H4 (cell line): ENCODE measurements around the gene HSP90AA1. TPM values are rescaled to one million over a fixed set of nuclear protein-coding genes. Genes with fewer than 3 reads are reported as not detected.

Source experiments
- DNase-seq: peaks from one replicate; pipeline ENCODE4 v3.0.0-alpha.2; 2015; ENCODE audit warnings: low spot score
- total RNA-seq: library from RNA; depleted of rRNA; stranded (reverse); fragments of >200 nt; shearing (Covaris generic); gene quantifications from 2 replicates; pipeline ENCODE4 v1.2.3, GENCODE V29; 2014; rRNA removed

HSP90AA1 gene
- total RNA-seq, 1 experiment from 2014 or later: 574 TPM

DNA sequence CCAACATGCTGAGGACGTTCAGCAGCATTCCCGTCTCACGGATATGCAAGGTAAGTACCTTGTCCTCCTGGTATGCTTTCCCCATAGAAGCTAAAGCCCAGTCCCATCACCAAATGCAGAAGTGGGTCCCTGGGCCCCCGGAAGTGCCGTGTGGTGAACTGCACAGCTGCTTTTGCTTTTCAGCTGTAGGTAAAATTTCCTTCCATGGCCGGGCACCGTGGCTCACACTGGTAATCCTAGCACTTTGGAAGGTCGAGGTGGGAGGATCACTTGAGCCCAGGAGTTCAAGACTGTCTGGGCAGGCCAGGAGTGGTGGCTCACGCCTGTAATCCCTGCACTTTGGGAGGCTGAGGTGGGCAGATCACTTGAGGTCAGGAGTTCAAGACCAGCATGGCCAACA lies 44.1 kb downstream of the HSP90AA1 start:
- DNase-seq: no peak

DNA sequence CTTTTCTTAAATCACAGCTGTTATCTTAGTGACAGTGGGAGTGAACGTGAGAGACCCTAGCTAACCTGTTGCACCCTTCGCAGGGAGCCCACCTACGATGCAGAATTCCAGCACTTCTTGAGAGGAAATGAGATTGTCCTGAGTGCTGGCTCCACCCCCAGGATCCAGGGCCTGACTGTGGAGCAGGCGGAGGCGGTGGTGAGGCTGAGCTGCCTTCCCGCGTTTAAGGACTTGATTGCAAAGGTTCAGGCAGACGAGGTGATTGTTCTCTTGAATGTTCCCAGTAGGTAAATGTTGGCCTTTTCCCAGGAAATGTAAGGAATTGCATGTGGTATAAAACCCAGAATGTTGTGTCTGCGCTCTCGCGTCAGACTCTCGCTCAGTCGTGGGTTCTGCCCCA lies 46.7 kb downstream of the HSP90AA1 start:
- no peak for DNase-seq

DNA sequence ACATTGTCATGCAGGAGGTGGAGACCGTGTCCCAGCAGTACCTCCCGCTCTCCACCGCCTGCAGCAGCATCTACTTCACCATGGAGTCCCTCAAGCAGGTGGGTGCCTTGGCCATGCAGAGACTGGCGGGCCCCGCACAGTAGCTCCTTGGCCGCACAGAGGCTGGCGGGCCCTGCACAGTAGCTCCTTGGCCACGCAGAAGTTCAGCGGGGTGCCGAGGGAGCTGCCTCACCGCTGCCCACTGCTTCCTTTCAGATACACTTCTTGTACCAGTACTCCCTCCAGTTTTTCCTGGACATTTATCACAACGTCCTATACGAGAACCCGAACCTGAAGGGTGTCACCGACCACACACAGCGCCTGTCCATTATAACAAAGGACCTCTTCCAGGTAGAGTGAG lies 47.7 kb downstream of the HSP90AA1 start:
- DNase-seq: no peak

DNA sequence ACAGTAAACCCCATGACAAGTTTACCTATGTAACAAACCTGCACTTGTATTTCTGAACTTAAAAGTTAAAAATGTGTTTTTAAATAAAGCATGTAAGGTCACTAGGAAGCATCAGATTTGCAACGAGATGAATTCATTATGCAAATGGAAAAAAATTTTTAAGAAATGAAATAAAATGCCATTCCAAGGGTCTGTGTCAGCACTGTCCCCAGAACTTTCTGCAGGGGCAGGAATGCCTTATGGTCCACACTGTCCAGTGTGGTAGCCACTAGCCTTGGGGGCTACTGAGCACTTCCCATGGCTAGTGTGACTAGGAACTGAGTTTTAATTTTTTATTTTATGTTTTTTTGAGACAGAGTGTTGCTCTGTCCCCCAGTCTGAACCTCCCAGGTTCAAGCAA lies 49.2 kb downstream of the HSP90AA1 start:
- DNase-seq: no peak

DNA sequence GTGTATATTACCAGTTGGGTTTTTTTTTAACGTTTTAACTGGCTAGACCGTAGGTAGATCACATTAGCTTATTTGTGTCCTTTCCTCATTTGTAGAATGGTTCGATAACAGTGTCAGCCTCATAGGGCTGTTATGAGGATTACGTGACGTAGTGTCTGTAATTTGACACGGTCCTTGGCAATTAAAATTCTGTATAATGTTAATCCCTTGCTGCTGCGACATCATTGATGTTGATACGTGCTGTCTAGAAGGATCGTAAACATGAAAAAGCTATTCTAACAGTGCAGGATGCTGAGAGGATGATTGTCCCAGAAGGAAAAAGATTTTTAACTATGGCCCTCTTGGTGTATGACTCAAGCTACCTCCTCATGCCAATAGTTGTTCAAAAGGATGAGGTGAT lies 50.9 kb downstream of the HSP90AA1 start:
- no peak for DNase-seq

DNA sequence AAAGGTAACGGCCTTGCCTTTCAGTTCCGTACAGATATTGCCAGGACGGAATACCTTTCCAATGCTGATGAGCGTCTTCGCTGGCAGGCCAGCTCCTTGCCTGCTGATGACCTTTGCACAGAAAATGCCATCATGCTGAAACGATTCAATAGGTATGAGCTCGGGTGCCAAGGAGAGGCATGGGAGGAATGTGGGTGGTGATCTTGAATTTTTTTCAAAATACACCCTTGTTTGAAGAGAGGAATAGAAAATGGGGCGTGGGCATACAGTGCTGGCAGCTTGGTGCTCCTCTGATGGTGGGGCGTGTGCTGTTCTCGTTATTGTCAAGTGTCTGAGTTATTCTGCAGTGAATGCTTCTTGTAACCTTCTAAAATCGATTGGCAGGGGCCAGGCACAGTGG lies 52.5 kb downstream of the HSP90AA1 start:
- DNase-seq: no peak

DNA sequence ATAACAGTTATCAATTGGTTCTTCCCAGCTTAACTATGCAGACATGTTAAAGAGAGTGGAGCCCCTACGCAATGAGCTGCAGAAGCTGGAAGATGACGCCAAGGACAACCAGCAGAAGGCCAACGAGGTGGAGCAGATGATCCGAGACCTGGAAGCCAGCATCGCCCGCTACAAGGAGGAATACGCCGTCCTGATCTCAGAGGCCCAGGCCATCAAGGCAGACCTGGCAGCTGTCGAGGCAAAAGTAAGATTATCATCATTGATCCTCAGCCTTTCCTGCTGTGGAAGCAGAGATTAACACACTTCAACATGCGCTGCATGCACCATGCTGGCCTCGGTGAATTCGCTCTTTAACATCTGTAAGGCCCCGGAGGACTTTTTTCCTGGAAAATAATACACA lies 53.6 kb downstream of the HSP90AA1 start:
- DNase-seq: no peak

Other genes with a start within 250 kb of the HSP90AA1 start
- gene DYNC1H1, start 122.5 kb downstream of the HSP90AA1 start, total RNA-seq: 112 and 113 TPM in 2 replicates
- gene WDR20, start 52.9 kb upstream of the HSP90AA1 start, total RNA-seq: 10.7 and 20.3 TPM in 2 replicates
- 1.6 and 2.0 TPM in 2 replicates for gene MOK, start 218.1 kb upstream of the HSP90AA1 start, total RNA-seq
- 2.7 and 5.0 TPM in 2 replicates for gene ZNF839, start 232.7 kb upstream of the HSP90AA1 start, total RNA-seq